Vagina (tissue), 2 donors: Measurements from ENCODE around the gene GRAMD2A. TPM values are rescaled to one million over a fixed set of nuclear protein-coding genes. Genes with fewer than 3 reads are reported as not detected.

ENCODE experiments used
- DNase-seq, 2 donors: peaks; one replicate each; pipeline ENCODE4 v3.0.0-alpha.2; 2017; ENCODE audit errors: extremely low spot score in 2 of 2
- H3K27ac ChIP-seq: fragments of 200-600 bp; sonication (generic); one replicate; pipeline ENCODE4 v1.5.1; 2019
- H3K27me3 ChIP-seq: fragments of 200-600 bp; sonication (generic); one replicate; pipeline ENCODE4 v1.5.1; 2019
- H3K36me3 ChIP-seq, 2 donors: fragments of 200-600 bp; sonication (generic); one replicate each; pipeline ENCODE4 v1.5.1; 2017 to 2019
- H3K4me1 ChIP-seq: fragments of 200-600 bp; sonication (generic); one replicate; pipeline ENCODE4 v1.5.1; 2019
- H3K4me3 ChIP-seq, 2 donors: fragments of 200-600 bp; sonication (generic); 1 replicate in 1 of 2; 2 replicates in 1 of 2; pipeline ENCODE4 v1.5.1; 2016 to 2019
- H3K9me3 ChIP-seq: fragments of 200-600 bp; sonication (generic); one replicate; pipeline ENCODE4 v1.5.1; 2019
- POLR2A ChIP-seq, 2 donors: fragments of 450-650 bp; IDR thresholded peaks; one replicate each; pipeline ENCODE4 v1.6.1; 2017; ENCODE audit warnings: antibody characterized with exemption in 2 of 2, mild to moderate bottlenecking in 2 of 2, moderate library complexity in 2 of 2
- POLR2AphosphoS5 ChIP-seq, 2 donors: sonication (generic); formaldehyde crosslinking; IDR thresholded peaks; one replicate each; pipeline ENCODE4 v1.9.0; 2017; ENCODE audit warnings: antibody characterized with exemption in 2 of 2, mild to moderate bottlenecking in 2 of 2, low read depth in 1 of 2; ENCODE audit not compliant: insufficient read depth in 1 of 2
- intact Hi-C: fragments of 100-400 bp; cut with DNase I; formaldehyde crosslinking; loops from one replicate; pipeline ENCODE4 v1.15.1; 2023
- total RNA-seq: library from RNA; depleted of rRNA; stranded (reverse); fragments of >200 nt; gene quantifications from one replicate; pipeline ENCODE4 v1.2.3, GENCODE V29; 2016
- TF ChIP-seq, protein P1 (sequence below), 3 experiments: fragments of 450-650 bp in 2 of 3; fragments of 200-600 bp in 1 of 3; sonication (generic) in 1 of 3; IDR thresholded peaks; one replicate each; pipeline ENCODE4 v1.5.1; 2017 to 2019; ENCODE audit warnings: antibody characterized with exemption in 3 of 3, mild to moderate bottlenecking in 2 of 3, moderate library complexity in 2 of 3

GRAMD2A gene
- total RNA-seq, 1 donor from 2014 or later, result 7.4 TPM

DNA sequence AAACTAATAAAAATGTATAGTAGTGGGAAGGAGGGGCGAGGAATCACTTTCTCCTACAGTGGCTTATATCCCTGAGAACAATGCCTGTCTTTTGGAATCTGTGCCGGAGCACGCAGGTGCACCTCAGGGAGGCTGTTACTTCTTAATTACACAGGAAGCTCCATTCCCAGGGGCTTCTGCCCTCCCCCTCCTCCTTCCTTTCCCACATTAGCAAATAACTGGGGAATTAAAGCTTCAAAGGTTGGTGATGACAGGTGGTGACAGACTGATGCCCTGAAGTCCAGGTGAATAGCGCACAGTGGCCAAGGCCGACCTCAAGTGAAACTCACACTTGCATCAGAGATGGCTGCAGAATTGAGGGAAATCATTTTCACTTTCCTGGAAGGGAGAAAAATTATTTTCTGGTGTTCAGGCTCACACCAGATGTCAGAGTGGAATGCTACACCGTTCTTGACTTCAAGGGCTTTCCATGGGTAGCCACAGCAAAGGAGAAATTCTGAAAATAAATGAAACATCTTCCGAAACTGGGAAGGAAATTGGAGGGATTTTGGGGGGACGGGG is 3.7 kb downstream of the GRAMD2A start:
- intact Hi-C loops, result no loop called here
- no peak overlapping the region for H3K27ac ChIP-seq
- no peak for TF ChIP-seq POLR2A (IDR thresholded peaks at IDR 0.05)
- TF ChIP-seq POLR2AphosphoS5 (IDR thresholded peaks at IDR 0.05; ENCODE audit: insufficient read depth in 1 of 2, low read depth in 1 of 2), result no peak
- TF ChIP-seq, protein P1, sequence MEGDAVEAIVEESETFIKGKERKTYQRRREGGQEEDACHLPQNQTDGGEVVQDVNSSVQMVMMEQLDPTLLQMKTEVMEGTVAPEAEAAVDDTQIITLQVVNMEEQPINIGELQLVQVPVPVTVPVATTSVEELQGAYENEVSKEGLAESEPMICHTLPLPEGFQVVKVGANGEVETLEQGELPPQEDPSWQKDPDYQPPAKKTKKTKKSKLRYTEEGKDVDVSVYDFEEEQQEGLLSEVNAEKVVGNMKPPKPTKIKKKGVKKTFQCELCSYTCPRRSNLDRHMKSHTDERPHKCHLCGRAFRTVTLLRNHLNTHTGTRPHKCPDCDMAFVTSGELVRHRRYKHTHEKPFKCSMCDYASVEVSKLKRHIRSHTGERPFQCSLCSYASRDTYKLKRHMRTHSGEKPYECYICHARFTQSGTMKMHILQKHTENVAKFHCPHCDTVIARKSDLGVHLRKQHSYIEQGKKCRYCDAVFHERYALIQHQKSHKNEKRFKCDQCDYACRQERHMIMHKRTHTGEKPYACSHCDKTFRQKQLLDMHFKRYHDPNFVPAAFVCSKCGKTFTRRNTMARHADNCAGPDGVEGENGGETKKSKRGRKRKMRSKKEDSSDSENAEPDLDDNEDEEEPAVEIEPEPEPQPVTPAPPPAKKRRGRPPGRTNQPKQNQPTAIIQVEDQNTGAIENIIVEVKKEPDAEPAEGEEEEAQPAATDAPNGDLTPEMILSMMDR (IDR thresholded peaks at IDR 0.05), result no peak

DNA sequence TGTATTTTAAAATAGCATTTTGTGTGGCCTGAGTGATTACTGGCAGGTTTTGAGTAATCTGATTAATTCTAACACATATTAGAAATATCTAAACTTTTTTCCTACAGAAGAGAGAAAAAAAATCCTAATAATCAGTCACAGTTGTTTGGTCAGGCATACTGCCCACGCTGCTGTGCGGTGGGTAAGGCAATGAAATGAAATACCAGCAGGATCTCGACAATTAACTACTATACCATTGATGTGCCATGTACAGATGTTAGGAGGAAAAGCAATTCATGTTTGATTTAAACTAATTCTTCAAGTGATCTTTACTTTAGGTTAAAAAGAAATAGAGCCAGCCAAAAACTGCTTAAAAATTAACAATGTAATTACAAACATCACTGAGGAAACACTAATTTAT is 5.2 kb downstream of the GRAMD2A start:
- Histone ChIP-seq H3K36me3 (no peaks in the 10 kb centered on the region), H3K27me3 (no peaks in the 10 kb centered on the region), H3K9me3 (no peaks in the 10 kb centered on the region), H3K4me3 (no peak overlapping the region), H3K27ac (no peak overlapping the region), H3K4me1 (peaks cover 9% of the 10 kb centered on the region)
- DNase-seq, result no peak
- intact Hi-C loops, result no loop called here
- TF ChIP-seq POLR2AphosphoS5 (IDR thresholded peaks at IDR 0.05; ENCODE audit: insufficient read depth in 1 of 2, low read depth in 1 of 2) (no peak), POLR2A (IDR thresholded peaks at IDR 0.05) (no peak)
- TF ChIP-seq, protein P1 (IDR thresholded peaks at IDR 0.05), result no peak

More for the DNA sequence above, 3.7 kb downstream of the GRAMD2A start:
- H3K4me3 ChIP-seq, result no peak overlapping the region
- no peaks in the 10 kb centered on the region for H3K9me3 ChIP-seq
- H3K27me3 ChIP-seq, result no peaks in the 10 kb centered on the region
- peaks cover 0 to 4% of the 10 kb centered on the region in 2 donors for H3K36me3 ChIP-seq
- peaks cover 10% of the 10 kb centered on the region for H3K4me1 ChIP-seq
- DNase-seq, result no peak

DNA sequence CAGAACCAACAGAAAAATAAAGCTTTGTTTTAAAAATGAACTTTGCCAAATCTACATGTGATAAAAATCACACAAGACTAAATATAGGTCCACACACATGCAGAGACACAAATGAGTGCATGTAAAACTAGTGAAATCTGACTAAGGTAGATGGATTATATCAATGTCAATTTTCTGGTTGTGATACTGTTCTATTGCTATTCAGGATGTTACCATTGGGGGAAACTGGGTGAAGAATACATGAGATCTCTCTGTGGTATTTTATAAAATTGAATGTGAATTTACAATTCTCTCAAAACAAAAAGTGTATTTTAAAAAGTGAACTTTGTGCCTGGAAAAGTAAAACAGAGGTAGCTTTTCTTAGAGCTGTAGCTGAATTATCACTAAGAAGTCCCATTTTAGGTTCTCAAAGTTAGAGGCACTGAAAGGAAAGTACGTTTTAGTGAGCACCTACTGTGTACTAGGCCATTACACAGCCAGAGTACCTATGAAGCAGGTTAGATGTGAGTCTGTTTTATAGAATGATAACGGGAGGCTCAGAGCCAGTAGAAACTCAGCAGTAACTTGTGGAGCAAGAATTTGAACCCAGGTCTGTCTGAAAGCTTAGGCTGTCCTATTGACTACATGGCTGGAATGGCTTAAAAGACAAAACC is 8.2 kb downstream of the GRAMD2A start:
- Histone ChIP-seq H3K4me1 (peaks cover 4% of the 10 kb centered on the region), H3K27ac (no peak overlapping the region), H3K27me3 (no peaks in the 10 kb centered on the region), H3K36me3 (no peaks in the 10 kb centered on the region), H3K9me3 (no peaks in the 10 kb centered on the region), H3K4me3 (no peak overlapping the region)
- DNase-seq, result no peak
- TF ChIP-seq, protein P1 (IDR thresholded peaks at IDR 0.05), result no peak
- no peak for TF ChIP-seq POLR2AphosphoS5 (IDR thresholded peaks at IDR 0.05; ENCODE audit: insufficient read depth in 1 of 2, low read depth in 1 of 2)
- intact Hi-C loops, result loop anchor here (5.0 kb wide), 1 partner anchor 1093 kb away; no protein-coding TSS in a partner anchor

DNA sequence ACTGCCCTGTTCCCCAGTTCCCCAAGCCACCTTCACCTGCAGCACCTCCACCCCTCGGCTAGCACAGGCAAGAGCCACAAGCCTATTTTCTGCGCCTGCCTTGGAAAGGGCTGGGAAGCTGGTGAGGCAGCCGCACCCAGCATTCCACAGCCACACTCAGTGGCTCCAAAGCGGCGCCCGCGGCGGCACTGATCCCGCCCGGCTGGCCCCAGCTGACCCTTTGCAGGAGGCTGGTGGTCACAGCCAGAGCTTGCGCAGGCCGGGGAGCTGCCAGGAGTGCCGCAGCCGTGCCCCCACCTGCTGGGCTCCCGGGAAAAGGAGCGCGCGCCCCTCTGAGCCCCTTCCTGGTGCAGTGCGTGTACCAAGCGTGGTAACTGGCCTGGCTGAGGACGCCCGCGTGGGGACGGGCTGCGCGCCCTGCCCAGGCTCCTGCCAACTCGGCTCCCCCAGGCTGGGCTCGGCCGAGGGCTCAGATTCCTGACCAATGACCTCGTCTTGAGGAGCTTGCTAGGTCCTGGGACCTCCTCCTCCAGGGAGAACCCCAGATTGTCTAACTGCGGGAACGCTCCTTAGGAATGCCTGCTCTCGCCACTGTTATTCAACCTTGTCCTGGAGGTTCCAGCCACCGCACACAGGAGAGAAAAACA is 13.3 kb downstream of the GRAMD2A start:
- intact Hi-C loops, result no loop called here
- Histone ChIP-seq H3K27me3 (no peaks in the 10 kb centered on the region), H3K27ac (no peak overlapping the region), H3K9me3 (no peaks in the 10 kb centered on the region), H3K4me1 (peaks cover 11% of the 10 kb centered on the region), H3K36me3 (no peaks in the 10 kb centered on the region), H3K4me3 (peak overlapping the region; percentile 17 to 29)
- TF ChIP-seq POLR2A (IDR thresholded peaks at IDR 0.05) (no peak), POLR2AphosphoS5 (IDR thresholded peaks at IDR 0.05; ENCODE audit: insufficient read depth in 1 of 2, low read depth in 1 of 2) (no peak)
- TF ChIP-seq, protein P1 (IDR thresholded peaks at IDR 0.05), result no peak
- no peak for DNase-seq

DNA sequence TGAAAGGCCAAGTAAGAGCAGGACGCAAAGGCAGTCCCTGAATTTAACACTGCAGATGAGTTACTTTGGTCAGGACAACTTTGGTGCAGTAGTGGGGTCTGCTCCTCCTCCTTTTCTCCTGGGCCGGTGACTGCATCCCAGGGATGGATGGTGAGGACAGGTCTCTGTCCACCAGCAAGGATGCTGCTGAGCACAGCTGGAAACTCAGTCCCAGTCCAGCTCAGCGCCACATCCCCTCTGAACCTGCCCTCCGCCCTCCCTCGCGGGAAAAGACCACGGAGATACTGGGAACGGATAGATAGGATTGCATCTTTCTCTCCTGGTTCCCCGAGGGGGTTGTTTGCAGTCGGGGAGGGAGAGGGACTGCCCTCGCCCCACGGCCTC is 13.8 kb downstream of the GRAMD2A start:
- intact Hi-C loops, result no loop called here
- Histone ChIP-seq H3K4me1 (peaks cover 11% of the 10 kb centered on the region), H3K4me3 (peak overlapping the region in 1 of 2 donors; percentile 29), H3K36me3 (no peaks in the 10 kb centered on the region), H3K27me3 (no peaks in the 10 kb centered on the region), H3K27ac (no peak overlapping the region), H3K9me3 (no peaks in the 10 kb centered on the region)
- TF ChIP-seq POLR2AphosphoS5 (IDR thresholded peaks at IDR 0.05; ENCODE audit: insufficient read depth in 1 of 2, low read depth in 1 of 2), result no peak
- TF ChIP-seq, protein P1 (IDR thresholded peaks at IDR 0.05), result no peak
- no peak for TF ChIP-seq POLR2A (IDR thresholded peaks at IDR 0.05)
- DNase-seq, result no peak
